Right kidney (tissue), 1 donor: ENCODE data around the gene MSL3B.
"Not testable (repeated sequence)": the region's sequence is repeated elsewhere in the genome, so short reads cannot be mapped to it uniquely, and the experiment has no call there.

Experiments
- DNase-seq: peaks from one replicate; pipeline ENCODE4 v3.0.0-alpha.2; 2016

The MSL3B gene

DNA sequence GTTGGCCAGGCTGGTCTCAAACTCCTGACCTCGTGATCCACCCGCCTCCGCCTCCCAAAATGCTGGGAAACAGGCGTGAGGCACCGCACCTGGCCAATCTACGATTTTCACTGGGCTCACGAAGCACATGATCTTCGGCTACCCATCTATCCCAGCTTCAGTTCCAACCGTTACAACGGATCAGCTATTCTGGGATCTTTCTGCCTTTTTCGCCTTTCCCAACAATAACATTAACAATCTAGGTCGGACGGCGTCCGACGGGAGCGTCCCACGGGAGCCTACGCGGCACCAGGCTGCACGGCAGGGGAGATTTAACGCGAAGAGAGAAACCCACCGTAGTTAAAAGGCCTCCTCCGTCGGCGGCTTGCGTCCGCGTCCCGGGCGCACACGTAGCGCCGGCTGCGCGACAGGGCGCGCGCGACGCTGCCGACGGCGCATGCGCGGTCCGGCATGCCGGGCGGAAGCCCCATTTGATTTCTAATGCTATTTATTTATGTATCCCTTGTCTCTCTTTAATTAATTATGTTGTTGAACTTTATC lies at the start of gene MSL3B:
Gene MSL3B (minus strand): TSS at position 394 of the 540 bp plus-strand sequence.
- DNase-seq = peak; percentile 73

DNA sequence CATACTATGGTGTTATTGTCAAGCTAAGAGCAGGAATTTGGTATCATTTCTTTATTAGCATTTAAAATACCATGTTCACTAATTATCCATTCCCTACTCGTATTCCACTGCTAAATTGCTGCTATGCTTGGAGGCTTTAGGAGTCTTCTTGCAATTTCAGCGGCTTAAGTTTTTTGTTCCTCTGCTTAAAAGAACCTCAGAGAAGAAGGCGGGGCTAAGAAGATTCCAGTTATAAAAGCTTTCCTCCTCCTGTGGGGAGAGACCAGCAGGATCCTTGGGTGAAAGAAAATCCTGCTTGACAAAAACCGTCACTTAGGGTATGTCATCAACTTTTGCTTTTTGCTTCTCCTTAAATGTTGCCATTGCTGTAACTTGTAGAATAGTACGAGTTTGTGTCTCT lies 48.9 kb upstream of the MSL3B start, which contains the start of gene TRPM8:
Gene TRPM8 (plus strand): TSS at position 258 of the 400 bp plus-strand sequence. CDS start 9,165 bp downstream, outside the sequence.
- no peak for DNase-seq

DNA sequence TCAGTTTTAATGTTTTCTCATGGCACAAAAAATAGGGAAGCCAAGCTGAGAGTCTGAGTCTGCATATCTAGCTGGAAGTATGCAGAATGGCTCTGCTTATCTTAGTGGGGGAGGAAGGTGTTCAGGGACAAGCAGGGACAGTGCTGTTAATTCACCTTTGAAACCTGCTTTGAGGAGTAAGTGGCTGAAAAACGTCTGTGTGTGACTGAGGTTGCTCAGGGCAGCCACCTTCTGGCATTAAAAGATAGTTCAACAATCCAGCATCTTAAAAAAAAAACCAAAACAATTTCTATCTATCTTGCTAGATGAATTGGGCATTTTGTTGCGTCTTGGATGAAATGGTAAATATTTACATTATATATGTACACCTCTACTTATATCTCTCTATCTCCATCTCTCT lies 46.9 kb upstream of the MSL3B start:
- DNase-seq = no peak

DNA sequence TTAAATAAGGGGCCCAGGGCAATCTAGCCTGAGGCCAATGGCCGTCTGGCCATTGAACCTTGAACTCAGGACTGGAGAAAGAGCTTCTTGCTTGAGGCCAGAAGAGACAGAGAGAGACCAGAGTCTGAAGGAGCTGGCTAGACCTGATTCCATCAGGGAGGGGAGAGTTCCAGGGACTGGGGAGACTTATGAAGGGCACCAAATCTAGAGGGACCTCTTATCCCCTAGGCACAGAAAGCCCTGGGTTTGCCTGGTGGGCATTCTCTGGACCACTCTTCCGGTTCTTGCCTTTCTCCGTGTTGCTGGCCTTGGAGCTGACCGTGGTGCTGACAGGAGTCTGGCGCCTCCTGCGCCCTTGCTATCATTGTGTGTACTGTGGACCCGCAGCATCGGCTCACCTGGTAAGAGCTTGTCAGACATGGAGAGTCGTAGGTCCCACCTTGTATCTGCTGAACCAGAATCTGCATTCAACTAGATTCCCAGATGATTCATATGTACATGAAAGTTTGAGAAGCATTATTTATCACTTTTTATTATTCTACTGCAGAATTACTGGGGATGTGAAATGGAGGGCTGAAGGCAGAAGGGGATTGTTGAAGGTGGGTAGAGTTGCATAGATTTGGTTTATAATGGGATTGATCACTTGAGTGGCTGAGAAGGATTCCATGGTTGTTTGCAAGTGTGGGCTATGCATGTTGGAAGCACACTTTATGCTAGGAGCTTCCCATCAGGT lies 44.7 kb upstream of the MSL3B start:
- DNase-seq = peak; percentile 48

DNA sequence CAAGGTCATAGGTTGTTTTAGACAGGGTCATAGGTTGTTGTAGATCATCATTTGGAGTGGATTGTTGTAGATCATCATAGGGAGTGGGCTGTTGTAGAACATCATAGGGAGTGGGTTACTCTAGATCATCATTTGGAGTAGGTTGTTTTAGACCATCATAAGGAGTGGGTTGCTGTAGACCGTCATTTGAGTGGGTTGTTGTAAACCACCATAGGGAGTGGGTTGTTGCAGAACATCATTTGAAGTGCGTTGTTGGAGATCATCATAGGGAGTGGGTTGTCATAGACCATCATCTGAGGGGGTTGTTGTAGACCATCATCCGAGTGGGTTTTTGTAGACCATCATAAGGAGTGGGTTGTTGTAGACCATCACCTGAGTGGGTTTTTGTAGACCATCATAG lies 39.4 kb upstream of the MSL3B start:
- no peak for DNase-seq

DNA sequence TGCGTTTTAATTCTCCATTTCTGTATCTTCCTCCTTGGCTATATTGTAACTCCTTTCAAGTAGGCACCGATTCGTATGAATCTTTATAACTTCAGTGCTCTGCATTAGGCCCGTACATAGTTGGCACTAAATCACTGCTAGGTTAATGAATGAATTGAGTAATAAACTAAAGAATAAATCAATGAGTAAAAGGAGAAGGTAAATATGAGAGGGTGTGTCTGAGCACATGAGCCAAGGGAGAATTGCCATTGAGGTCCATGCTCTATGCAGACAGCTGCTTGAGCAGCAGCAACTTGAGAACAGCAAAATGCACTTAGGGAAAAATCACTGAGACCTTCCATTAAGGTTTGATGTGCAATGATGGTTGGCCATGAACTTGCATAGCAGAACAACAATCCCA lies 37.8 kb upstream of the MSL3B start:
- DNase-seq = no peak

DNA sequence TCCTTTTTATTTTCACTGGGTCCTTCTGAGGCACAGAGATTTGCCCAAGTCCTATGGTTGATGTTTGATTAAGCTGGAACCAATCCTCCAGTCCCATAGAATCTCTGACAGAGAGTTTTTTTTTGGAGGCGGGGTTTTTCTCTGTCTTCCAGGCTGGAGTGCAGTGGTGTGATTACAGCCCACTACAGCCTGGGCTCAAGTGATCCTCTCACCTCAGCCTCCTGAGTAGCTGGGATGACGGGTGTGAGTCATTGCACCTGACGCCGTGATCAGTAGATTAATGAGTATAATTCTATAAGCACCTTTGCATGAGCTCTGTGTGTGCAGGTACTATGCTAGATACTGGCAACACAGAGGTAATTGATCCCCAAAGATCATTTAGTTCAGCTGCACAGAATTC lies 33.7 kb upstream of the MSL3B start:
- DNase-seq = no peak

DNA sequence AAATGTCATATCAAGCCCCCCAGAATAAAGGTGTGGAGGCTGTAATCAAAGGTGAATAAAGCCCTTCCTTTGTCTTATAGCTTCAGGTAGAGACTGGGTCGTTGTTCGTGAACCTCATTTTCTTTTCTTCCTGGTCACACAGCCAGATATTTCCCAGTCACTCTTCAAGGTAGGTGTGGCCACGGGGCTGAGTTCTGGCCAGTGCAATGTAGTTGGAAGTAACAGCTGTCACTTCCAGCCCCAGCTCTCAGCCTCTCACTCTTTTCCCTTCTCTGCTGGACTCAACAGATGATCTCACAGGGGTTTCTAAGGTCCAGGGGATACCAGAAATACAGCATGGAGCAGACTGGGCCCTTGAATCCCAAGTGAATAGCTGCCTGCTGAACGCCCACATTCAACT lies 33.2 kb upstream of the MSL3B start:
- DNase-seq = no peak

DNA sequence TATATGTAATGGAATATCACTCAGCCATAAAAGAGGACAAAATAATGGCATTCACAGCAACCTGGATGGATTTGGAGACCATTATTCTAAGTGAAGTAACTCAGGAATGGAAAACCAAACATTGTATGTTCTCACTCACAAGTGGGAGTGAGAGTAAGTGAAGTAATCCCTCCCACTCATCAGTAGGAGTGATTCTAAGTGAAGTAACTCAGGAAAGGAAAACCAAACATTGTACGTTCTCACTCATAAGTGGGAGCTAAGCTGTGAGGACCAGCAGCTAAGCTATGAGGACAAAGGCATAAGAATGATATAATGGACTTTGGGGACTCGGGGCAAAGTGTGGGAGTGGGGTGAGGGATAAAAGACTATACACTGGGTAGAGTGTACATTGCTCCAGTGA lies 28.1 kb upstream of the MSL3B start:
- not testable (repeated sequence) for DNase-seq

DNA sequence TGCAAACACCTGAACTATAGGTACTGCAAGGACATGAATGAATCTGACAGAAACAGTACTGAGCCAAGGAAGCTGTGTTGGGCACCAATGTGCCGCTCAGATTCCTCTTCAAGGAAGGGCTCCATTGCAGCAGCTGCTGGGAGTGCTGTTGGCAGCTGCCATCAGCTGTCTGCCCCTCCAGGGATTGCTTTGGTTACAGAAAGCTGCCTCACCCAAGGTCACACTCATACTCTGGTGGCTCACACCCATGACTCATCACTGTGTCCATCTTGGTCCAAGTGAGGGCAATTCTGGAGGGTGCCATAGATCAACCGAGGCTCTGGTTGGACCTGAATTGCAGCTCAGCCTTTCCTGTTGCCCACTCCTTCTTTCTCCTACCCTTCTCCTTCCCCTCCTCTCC lies 24.6 kb upstream of the MSL3B start:
- no peak for DNase-seq

DNA sequence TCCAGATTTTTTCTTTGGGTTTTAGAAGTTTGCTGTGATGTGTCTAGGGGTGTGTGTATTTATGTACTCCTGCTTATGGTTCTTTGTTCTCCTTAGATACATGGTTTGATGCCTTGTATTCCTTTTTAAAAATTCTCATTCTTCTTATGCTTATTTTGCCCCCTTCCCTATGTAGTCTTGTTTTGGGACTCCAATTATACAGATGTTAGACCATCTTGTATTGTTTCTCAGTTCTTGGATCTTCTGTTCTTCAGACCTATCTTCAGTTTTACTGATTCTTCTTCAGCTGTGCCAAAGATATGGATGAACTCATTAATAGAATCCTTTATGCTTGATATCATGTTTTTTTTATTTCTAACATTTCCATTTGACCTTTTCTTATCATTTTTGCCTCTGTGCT lies 14.2 kb upstream of the MSL3B start:
- no peak for DNase-seq

DNA sequence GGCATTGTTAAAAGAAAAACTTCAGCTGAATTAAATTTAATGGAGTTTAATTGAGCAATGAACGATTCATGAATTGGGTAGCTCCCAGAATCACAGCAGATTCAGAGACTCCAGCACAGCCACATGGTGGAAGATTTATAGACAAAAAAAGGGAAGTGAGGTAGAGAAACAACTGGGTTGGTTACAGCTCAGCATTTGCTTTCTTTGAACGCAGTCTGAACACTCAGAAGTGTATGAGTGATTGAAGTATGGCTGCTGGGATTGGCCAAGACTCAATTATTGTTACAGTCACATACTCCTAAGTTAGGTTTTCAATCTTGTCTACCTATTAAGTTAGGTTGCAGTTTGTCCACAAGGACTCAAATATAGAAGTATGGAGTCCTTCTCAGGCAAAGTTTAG lies 3.9 kb upstream of the MSL3B start:
- DNase-seq = not testable (repeated sequence)

DNA sequence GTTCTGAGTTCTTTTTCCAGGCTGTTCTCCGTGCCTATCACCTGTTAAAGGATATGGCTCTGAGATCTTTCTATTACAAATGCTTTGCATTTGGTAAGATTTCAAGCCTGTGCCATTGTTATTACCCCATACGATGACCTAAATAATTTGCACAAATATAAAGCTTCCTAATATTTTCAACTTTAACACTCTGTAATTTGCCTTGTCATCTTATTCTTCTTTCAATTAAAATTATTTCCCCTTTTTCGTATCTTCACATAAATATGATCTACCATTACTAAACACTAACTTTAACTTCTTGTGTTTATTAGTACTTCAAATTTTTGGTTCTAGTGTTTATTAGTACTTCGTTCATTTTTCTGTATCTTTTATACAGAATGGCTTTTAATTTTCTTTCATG lies 3.2 kb upstream of the MSL3B start:
- no peak for DNase-seq

DNA sequence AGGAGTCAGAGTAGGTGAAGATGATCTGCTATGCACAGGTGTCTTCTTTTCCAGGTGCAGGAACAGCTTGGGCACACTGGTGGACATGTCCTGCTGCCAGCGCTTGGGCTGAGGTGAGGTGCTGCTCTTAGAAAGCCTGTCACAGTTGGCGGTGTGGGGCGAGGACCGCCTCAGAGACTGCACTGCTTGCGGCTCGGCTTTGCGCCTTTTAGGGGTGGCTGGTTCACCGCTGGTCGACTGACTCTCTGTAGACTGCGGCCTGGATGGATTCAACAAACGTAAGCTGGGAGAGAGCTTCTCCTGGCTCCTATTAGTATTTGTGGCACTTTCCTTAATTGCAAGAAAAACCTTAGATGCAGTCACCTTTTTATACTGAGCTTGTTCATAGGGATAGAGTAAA lies 1.7 kb downstream of the MSL3B start:
- DNase-seq = no peak

DNA sequence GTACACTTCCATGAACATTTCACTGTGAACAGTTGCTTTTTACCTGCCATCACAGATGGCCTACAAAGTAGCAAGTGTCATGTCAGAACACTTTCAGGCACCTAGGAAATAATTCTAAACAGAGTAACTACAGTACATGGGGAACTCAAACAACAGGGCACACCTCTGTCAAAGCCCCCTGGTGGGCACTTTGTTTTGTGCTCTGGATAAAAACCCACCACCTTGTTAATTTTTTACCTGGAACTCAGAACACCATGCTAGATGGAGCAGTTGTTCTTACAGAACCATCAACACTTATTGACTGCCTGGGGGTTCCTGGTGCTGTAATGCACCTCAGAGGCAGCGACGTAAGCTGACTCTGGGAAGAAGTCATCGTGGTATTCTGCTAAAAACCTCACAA lies 2.3 kb downstream of the MSL3B start:
- no peak for DNase-seq

DNA sequence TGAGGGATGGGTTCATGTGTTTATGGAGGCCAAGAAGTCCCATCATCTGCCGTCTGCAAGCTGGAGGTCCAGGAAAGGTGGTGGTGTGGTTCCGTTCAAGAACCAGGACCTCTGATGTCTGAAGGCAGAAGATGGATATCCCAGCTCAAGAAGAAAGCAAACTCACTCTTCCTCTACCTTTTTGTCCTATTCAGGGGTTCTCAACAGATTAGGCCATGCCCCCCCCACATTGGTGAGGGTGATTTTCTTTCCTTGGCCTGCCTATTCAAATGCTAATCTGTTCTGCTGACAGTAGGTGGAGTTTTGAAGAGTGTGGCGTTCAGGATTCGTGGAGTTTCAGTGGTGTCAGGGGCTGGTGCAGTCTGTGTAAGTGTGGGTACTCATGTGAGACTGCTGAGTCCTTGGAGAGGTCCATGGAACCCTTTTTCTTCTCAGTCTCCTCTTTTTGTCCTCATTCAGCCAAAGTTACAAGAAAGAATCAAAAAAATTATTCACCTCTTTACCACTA lies 5.9 kb downstream of the MSL3B start:
- no peak for DNase-seq

DNA sequence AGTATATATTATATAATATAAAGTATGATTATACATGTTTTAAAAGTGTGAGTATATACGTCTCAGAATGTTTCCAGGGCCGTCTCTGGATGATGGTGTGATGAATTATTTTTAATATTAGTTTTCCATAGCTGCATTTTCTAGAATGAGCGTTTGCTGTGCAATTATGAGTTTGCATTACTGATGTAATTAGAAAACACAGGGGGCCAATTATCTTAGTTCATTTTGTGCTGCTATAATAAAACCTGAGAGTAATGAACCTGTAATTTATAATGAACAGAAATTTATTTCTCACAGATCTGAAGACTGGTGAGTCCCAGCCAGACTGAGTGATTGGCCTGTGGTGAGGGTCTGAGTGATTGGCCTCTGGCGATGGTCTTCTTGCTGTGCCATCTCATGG lies 9.9 kb downstream of the MSL3B start:
- DNase-seq = no peak

DNA sequence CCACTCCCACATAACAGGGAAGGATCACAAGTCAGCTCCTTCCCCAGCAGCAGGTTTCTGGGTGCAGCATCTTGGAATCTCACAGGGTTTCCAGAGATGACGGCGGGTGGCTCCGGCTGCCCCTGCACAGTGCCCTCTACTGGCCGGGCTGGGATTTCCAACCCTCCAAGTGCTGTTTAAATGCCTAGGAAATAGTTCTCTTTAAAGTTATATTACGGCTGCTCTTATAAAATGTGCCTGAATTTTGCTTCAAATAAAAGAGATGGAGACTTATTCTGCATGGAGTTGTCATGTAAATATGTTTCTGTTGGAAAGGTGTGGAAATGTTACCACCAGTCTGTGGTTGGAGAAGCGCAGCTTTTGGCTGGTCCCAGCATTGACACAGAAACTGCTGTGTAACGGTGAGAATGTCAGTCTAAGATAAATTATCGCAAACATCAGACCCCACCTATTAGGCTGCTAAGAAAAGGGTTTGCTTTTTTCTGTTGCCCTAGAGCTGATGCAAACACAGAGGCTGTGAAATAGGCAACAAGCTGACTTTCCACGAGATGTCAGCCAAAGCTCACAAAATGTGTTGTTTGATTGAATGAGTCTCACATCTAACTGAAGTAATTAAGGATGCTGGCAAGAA lies 10.6 kb downstream of the MSL3B start:
- no peak for DNase-seq

DNA sequence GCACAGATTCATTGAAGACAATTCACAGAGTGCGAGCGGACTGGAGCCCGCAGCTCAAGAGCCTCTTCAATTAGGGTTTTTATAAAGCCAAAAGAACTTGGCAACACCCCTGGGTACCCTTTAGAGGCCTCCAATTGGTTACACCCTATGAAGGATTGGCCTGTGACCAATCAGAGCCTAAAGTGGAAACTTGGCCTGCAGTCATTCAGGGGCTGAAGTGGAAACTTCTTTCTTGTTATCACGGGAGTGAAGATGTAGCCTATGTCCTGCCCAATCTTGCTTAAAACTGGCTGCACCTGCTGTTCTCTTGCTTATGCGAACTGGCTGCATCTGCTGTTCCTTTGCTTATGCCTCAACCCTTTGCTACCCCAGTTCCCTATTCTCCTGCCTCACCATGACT lies 12.0 kb downstream of the MSL3B start:
- DNase-seq = no peak

DNA sequence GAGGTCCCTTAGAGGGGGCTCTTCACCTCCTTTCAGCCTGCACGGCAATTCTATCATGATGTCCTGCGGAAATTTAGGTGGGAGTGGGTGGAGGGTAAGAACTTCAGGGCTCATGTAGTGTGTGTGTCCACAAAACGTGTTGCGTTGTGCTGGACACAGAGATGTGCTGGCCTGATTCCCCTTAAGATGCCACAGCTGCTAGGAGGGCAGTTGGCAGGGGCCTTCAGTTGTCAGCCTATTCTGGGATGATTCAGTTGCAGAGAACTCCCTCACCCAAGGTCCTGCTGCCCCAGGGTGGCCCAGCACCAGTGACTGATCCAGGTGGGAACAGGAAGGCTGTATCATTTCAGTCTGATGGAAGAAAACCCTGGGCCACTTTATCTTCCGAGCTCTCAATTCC lies 12.8 kb downstream of the MSL3B start:
- DNase-seq = no peak

DNA sequence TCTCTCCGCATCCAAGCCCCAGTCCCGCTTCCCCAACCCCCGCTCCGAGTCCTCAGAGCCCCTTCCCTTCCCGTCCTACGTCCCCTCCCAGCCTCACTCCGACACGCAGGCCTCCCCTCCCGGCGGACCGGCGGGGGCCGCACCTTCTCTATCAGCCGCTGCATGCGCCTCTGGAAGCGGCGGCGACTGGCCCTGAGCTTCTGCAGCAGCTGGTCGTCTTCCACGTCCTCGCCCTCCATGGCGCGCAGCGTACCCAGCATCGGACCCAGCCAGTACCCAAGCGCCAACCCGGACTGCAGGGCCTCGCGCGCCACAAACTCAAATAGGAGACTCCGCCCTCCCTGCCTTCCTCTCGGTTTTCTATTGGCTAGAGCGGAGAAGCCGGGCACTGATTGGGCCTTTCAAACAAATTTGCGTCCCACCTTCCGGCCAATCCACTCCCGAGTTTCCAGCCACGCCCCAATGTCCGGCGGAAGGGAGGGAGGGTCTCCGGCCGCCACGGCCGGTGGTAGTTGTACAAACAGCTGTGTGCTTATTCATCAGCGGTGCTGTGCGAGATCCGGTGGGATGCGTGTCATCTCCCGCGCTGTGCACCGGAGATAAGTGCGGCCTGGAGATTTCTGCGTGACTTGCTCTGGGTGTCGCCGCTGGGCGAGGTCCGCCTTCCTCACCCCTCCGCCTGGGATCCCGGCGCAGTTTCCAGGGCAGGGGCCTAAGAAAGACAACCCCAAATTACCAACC lies 13.8 kb downstream of the MSL3B start, which contains the start of gene HJURP:
Gene HJURP (minus strand): TSS at position 295 of the 741 bp plus-strand sequence. CDS start 35 bp downstream, at position 260.
- DNase-seq = peak; percentile 89

DNA sequence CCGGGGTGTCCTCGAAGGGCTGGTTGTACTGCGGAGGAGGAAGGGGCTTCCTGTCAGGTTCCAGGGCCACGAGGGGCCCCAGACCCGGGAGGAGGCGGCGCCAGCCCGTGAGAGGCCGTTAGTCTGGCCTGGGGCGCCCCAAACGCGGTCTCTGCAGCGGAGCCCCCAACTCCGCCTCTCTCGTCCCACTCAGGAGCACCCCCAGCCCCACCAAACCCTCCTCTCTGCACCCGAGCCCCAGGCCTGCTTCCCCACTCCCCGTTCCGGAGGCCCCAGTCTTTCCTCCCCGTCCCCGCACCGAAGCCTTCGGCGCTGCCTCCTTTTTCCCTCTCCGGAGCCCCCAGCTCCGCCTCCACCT lies 14.3 kb downstream of the MSL3B start:
- no peak for DNase-seq

DNA sequence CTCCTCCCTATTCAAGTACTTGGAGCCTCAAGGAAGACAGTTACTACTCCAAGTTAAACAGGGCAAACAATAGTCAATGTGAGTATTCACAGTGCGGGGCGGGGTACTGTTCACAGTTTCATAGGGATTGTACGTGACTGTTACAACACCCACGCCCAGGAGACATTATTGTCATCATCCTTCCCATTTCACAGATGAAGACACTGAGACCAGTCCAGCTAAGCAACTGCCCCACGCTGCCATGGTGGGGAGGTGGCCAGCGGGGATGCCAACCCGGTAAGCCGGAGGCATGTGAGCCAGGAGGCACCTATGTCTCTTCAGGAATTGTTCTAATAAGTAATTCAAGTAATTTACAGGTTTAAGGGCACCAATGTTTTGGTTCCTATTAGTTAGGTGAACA lies 14.8 kb downstream of the MSL3B start:
- DNase-seq = no peak
